CD4-positive, alpha-beta T cell treated with Interleukin-4 for 1 hour (primary cell): Measurements from ENCODE around the gene DNAJC27.

Experiments used
- DNase-seq, 2 donors: peaks; one replicate each; pipeline ENCODE4 v3.0.0-alpha.2; 2020 to 2022

The DNAJC27 gene

GRCh38 chr2:24924732-24925131 lies 47.0 kb downstream of the DNAJC27 start:
- DNase-seq, result no peak

- no peak for DNase-seq
Observed at GRCh38 chr2:24924266-24924665, 47.5 kb downstream of the DNAJC27 start.

- no peak for DNase-seq
Observed at GRCh38 chr2:24923106-24923505, 48.6 kb downstream of the DNAJC27 start.

GRCh38 chr2:24922556-24922955 lies 49.2 kb downstream of the DNAJC27 start:
- DNase-seq, result no peak

- DNase-seq, result peak in 1 of 2 donors; percentile 27
Observed at GRCh38 chr2:24920809-24921441, 50.8 kb downstream of the DNAJC27 start.

- peak; percentile 55 to 67 for DNase-seq
Observed at GRCh38 chr2:24920098-24920808, 51.5 kb downstream of the DNAJC27 start, which contains the start of gene ADCY3. Gene ADCY3, minus strand, starts transcription at chr2:24920237. Its CDS starts 1,250 bp downstream, at chr2:24918987.

- no peak for DNase-seq
Observed at GRCh38 chr2:24919506-24920097, 52.2 kb downstream of the DNAJC27 start.

GRCh38 chr2:24919037-24919505 lies 52.7 kb downstream of the DNAJC27 start:
- peak; percentile 53 to 68 for DNase-seq

GRCh38 chr2:24918326-24919036 lies 53.3 kb downstream of the DNAJC27 start:
- DNase-seq, result no peak

- no peak for DNase-seq
Observed at GRCh38 chr2:24917731-24918325, 53.9 kb downstream of the DNAJC27 start.

GRCh38 chr2:24917086-24917485 lies 54.7 kb downstream of the DNAJC27 start:
- DNase-seq, result no peak

GRCh38 chr2:24915796-24916195 lies 56.0 kb downstream of the DNAJC27 start:
- no peak for DNase-seq

GRCh38 chr2:24915175-24915574 lies 56.6 kb downstream of the DNAJC27 start:
- DNase-seq, result no peak

GRCh38 chr2:24914713-24915112 lies 57.0 kb downstream of the DNAJC27 start:
- DNase-seq, result no peak

GRCh38 chr2:24913911-24914310 lies 57.8 kb downstream of the DNAJC27 start:
- no peak for DNase-seq

- no peak for DNase-seq
Observed at GRCh38 chr2:24912986-24913385, 58.8 kb downstream of the DNAJC27 start.

- no peak for DNase-seq
Observed at GRCh38 chr2:24912523-24912922, 59.2 kb downstream of the DNAJC27 start.

- no peak for DNase-seq
Observed at GRCh38 chr2:24910245-24910644, 61.5 kb downstream of the DNAJC27 start.

GRCh38 chr2:24909555-24910177 lies 62.1 kb downstream of the DNAJC27 start:
- DNase-seq, result no peak

- no peak for DNase-seq
Observed at GRCh38 chr2:24908461-24908901, 63.3 kb downstream of the DNAJC27 start.

- no peak for DNase-seq
Observed at GRCh38 chr2:24907116-24907515, 64.6 kb downstream of the DNAJC27 start.

GRCh38 chr2:24906466-24906865 lies 65.3 kb downstream of the DNAJC27 start:
- no peak for DNase-seq
